ENCODE results near the gene OSGIN1. TPM values are rescaled to one million over a fixed set of nuclear protein-coding genes. Genes with fewer than 3 reads are reported as not detected.

Gene OSGIN1
- total and polyA plus RNA-seq, 8 donors = 2.6 to 28.6 (median 10.2) TPM

GRCh38 chr16:83928341-83929055 is 24.5 kb upstream of the OSGIN1 start:
- WGBS, 5 donors = 89 to 92% (median 91%) methylated on average over 16 of the region's 16 CpGs
- intact Hi-C loops (cut with DNase I; ENCODE audit: low total_unique reads) = no loop called here
- Histone ChIP-seq H3K4me3 (no peak overlapping the region), H3K9me3 (no peaks in the 10 kb centered on the region), H3K27ac (no peak overlapping the region), H3K36me3 (peaks cover 0 to 41% (median 33%) of the 10 kb centered on the region in 4 donors), H3K27me3 (no peaks in the 10 kb centered on the region), H3K4me1 (peaks cover 0 to 12% (median 9%) of the 10 kb centered on the region in 4 donors)
- DNase-seq = no peak
- no peak for TF ChIP-seq POLR2A (IDR thresholded peaks at IDR 0.05)
- no peak for TF ChIP-seq CTCF (IDR thresholded peaks at IDR 0.05)
- TF ChIP-seq EP300 (IDR thresholded peaks at IDR 0.05) = no peak
- TF ChIP-seq POLR2AphosphoS5 (IDR thresholded peaks at IDR 0.05) = no peak

GRCh38 chr16:83929811-83930555 is 23.1 kb upstream of the OSGIN1 start:
- TF ChIP-seq POLR2A (IDR thresholded peaks at IDR 0.05) (no peak), POLR2AphosphoS5 (IDR thresholded peaks at IDR 0.05) (no peak), EP300 (IDR thresholded peaks at IDR 0.05) (no peak), CTCF (IDR thresholded peaks at IDR 0.05) (no peak)
- 82 to 87% (median 83%) methylated on average over 17 of the region's 17 CpGs for WGBS, 5 donors
- Histone ChIP-seq H3K9me3 (no peaks in the 10 kb centered on the region), H3K27me3 (no peaks in the 10 kb centered on the region), H3K27ac (no peak overlapping the region), H3K4me1 (peaks cover 0 to 12% (median 9%) of the 10 kb centered on the region in 4 donors), H3K36me3 (peaks cover 0 to 26% (median 18%) of the 10 kb centered on the region in 4 donors), H3K4me3 (no peak overlapping the region)
- DNase-seq = no peak
- intact Hi-C loops (cut with DNase I; ENCODE audit: low total_unique reads) = no loop called here

- Histone ChIP-seq H3K27ac (no peak overlapping the region), H3K9me3 (no peaks in the 10 kb centered on the region), H3K36me3 (peaks cover 0 to 19% (median 14%) of the 10 kb centered on the region in 4 donors), H3K4me1 (peaks cover 0 to 12% (median 9%) of the 10 kb centered on the region in 4 donors), H3K27me3 (no peaks in the 10 kb centered on the region), H3K4me3 (no peak overlapping the region)
- no peak for DNase-seq
- intact Hi-C loops (cut with DNase I; ENCODE audit: low total_unique reads) = no loop called here
- 79 to 86% (median 82%) methylated on average over 8 to 22 of the region's 22 CpGs for WGBS, 5 donors
- TF ChIP-seq POLR2AphosphoS5 (IDR thresholded peaks at IDR 0.05) = no peak
- no peak for TF ChIP-seq CTCF (IDR thresholded peaks at IDR 0.05)
- TF ChIP-seq POLR2A (IDR thresholded peaks at IDR 0.05) = no peak
- TF ChIP-seq EP300 (IDR thresholded peaks at IDR 0.05) = no peak
These were observed 22.1 kb upstream of the OSGIN1 start for GRCh38 chr16:83930730-83931500.

- Histone ChIP-seq H3K9me3 (no peaks in the 10 kb centered on the region), H3K36me3 (peaks cover 0 to 19% (median 14%) of the 10 kb centered on the region in 4 donors), H3K4me1 (peaks cover 0 to 9% (median 7%) of the 10 kb centered on the region in 4 donors), H3K27ac (no peak overlapping the region), H3K27me3 (no peaks in the 10 kb centered on the region), H3K4me3 (no peak overlapping the region)
- intact Hi-C loops (cut with DNase I; ENCODE audit: low total_unique reads) = no loop called here
- TF ChIP-seq EP300 (IDR thresholded peaks at IDR 0.05) (no peak), POLR2A (IDR thresholded peaks at IDR 0.05) (no peak), CTCF (IDR thresholded peaks at IDR 0.05) (no peak), POLR2AphosphoS5 (IDR thresholded peaks at IDR 0.05) (no peak)
- no peak for DNase-seq
- WGBS, 5 donors = 81 to 93% (median 88%) methylated on average over 13 to 17 of the region's 17 CpGs
These were observed 21.5 kb upstream of the OSGIN1 start for GRCh38 chr16:83931556-83931955.

Data from stomach (tissue), 9 donors.